Psoas muscle (tissue), 8 donors: ENCODE data around the gene CAMTA1. TPM values are rescaled to one million over a fixed set of nuclear protein-coding genes. Genes with fewer than 3 reads are reported as not detected.
A peak's percentile ranks its signal among the peaks of the same experiment; 100 is the strongest.

Experiments
- ATAC-seq, 4 donors: fragments of 200-7000 bp; cut with Tn5 transposase; one replicate each; pipeline ENCODE4 v1.9.1; 2020; ENCODE audit warnings: moderate library complexity in 3 of 4, mild to moderate bottlenecking in 2 of 4
- DNase-seq, 2 donors: peaks; one replicate each; pipeline ENCODE4 v3.0.0-alpha.2; 2020
- H3K27ac ChIP-seq: fragments of 200-600 bp; one replicate; pipeline ENCODE4 v1.8.0; 2022
- H3K27me3 ChIP-seq, 3 donors: fragments of 200-600 bp in 1 of 3; one replicate each; pipeline versions ENCODE4 v1.6.1 to v1.8.0; 2013 to 2022; ENCODE audit warnings: low read length in 2 of 3, mild to moderate bottlenecking in 2 of 3, moderate library complexity in 1 of 3; ENCODE audit not compliant: insufficient read depth in 3 of 3
- H3K36me3 ChIP-seq, 2 donors: fragments of 200-600 bp in 1 of 2; one replicate each; pipeline versions ENCODE4 v1.6.1 to v1.8.0; 2013 to 2022; ENCODE audit warnings: low read depth in 1 of 2, mild to moderate bottlenecking in 1 of 2, moderate library complexity in 1 of 2; ENCODE audit not compliant: insufficient read depth in 1 of 2
- H3K4me1 ChIP-seq: fragments of 200-600 bp; one replicate; pipeline ENCODE4 v1.8.0; 2022
- H3K4me3 ChIP-seq: fragments of 200-600 bp; one replicate; pipeline ENCODE4 v1.8.0; 2022; ENCODE audit warnings: mild to moderate bottlenecking
- H3K9me3 ChIP-seq: fragments of 200-600 bp; one replicate; pipeline ENCODE4 v1.8.0; 2022
- CTCF ChIP-seq: fragments of 200-600 bp; IDR thresholded peaks from one replicate; pipeline ENCODE4 v1.8.0; 2022; ENCODE audit warnings: antibody characterized with exemption
- WGBS, 3 donors: extraction: QIAGEN DNeasy Blood & Tissue Kit; methylation state at CpG; one replicate each; pipeline versions ENCODE4 v1.1.6 to v1.1.7; 2013; 5-methylcytosine and 5-hydroxymethylcytosine counted together
- intact Hi-C, 2 donors: fragments of 100-400 bp; cut with DNase I; formaldehyde crosslinking; loops; one replicate each; pipeline versions ENCODE4 v1.11.0 to v1.14.2; 2022
- polyA plus RNA-seq, 3 donors: library from polyadenylated mRNA; stranded (reverse); fragments of 200-250 nt; gene quantifications; one replicate each; pipeline ENCODE4 v1.2.3, GENCODE V29; 2013
- total RNA-seq, 4 donors: library from RNA; stranded (reverse); fragmentation: NEBNext Ultra II Directional in 2 of 4; extraction: Animal tissue kit (Norgen Biotek cat#: 25700) in 2 of 4; gene quantifications; one replicate each; pipeline versions ENCODE4 v1.2.1 to v1.2.4, GENCODE V29; 2021 to 2023
- donor health status: healthy with polysubstance abuse.
- donor health status: DM: no; HTN: no; CAD: no; lungs with moderate emphysema.
- donor health status: Bipolar disorder and iron deficiency.
- donor health status: healthy.
- donor health status: DM: yes; HTN: yes; CAD: no.
- donor health status: DM: no; HTN: no; CAD: no.
- donor health status: DM: no; HTN: no; CAD: no.
- donor health status: DM: yes; HTN: yes; CAD: no.

The CAMTA1 gene
- total and polyA plus RNA-seq, 7 donors, result 64.6 to 206 (median 76.5) TPM

GRCh38 chr1:7538033-7538432 is 752.8 kb downstream of the CAMTA1 start:
- peaks cover 0 to 22% (median 4%) of the 10 kb centered on the region in 3 donors for H3K27me3 ChIP-seq
- intact Hi-C loops, result no loop called here
- no peak for ATAC-seq
- WGBS, 3 donors, result 54 to 57% (median 57%) methylated on average over 6 of the region's 6 CpGs
- no peak overlapping the region for H3K27ac ChIP-seq
- no peaks in the 10 kb centered on the region for H3K36me3 ChIP-seq
- no peaks in the 10 kb centered on the region for H3K4me1 ChIP-seq
- peak in 1 of 2 donors; percentile 1 for DNase-seq
- H3K4me3 ChIP-seq, result no peak overlapping the region
- TF ChIP-seq CTCF, result no peak
- no peaks in the 10 kb centered on the region for H3K9me3 ChIP-seq

GRCh38 chr1:7538849-7539768 is 753.9 kb downstream of the CAMTA1 start:
- no peak overlapping the region for H3K4me3 ChIP-seq
- no peak overlapping the region for H3K27ac ChIP-seq
- ATAC-seq (no peak), DNase-seq (peak in 1 of 2 donors; percentile 26)
- WGBS, 3 donors, result 66 to 71% (median 70%) methylated on average over 10 of the region's 10 CpGs
- TF ChIP-seq CTCF, result no peak
- peaks cover 0 to 15% (median 4%) of the 10 kb centered on the region in 3 donors for H3K27me3 ChIP-seq
- no peaks in the 10 kb centered on the region for H3K36me3 ChIP-seq
- no peaks in the 10 kb centered on the region for H3K4me1 ChIP-seq
- intact Hi-C loops, result no loop called here
- H3K9me3 ChIP-seq, result no peaks in the 10 kb centered on the region

- intact Hi-C loops, result no loop called here
- 65 to 71% (median 70%) methylated on average over 7 of the region's 7 CpGs for WGBS, 3 donors
- DNase-seq (peak in 1 of 2 donors; percentile 8), ATAC-seq (no peak)
- Histone ChIP-seq H3K27ac (no peak overlapping the region), H3K4me3 (no peak overlapping the region), H3K36me3 (no peaks in the 10 kb centered on the region), H3K9me3 (no peaks in the 10 kb centered on the region), H3K4me1 (no peaks in the 10 kb centered on the region), H3K27me3 (peaks cover 0 to 12% (median 2%) of the 10 kb centered on the region in 3 donors)
- TF ChIP-seq CTCF, result peak; percentile 20
Measured at GRCh38 chr1:7539769-7540175, 754.5 kb downstream of the CAMTA1 start.

- whole genome bisulfite sequencing, 3 donors, result 70 to 77% (median 75%) methylated on average over 7 of the region's 7 CpGs
- no peak overlapping the region for H3K4me3 ChIP-seq
- TF ChIP-seq CTCF, result no peak
- no peak overlapping the region for H3K27ac ChIP-seq
- ATAC-seq (no peak), DNase-seq (peak in 1 of 2 donors; percentile 27)
- H3K36me3 ChIP-seq, result no peaks in the 10 kb centered on the region
- peaks cover 0 to 12% (median 2%) of the 10 kb centered on the region in 3 donors for H3K27me3 ChIP-seq
- intact Hi-C loops, result no loop called here
- no peaks in the 10 kb centered on the region for H3K4me1 ChIP-seq
- H3K9me3 ChIP-seq, result no peaks in the 10 kb centered on the region
Measured at GRCh38 chr1:7540816-7541215, 755.6 kb downstream of the CAMTA1 start.
